NCI-H82 (cell line): ENCODE results near the gene RPS19BP1.
"Not testable (repeated sequence)": the region's sequence is repeated elsewhere in the genome, so short reads cannot be mapped to it uniquely, and the experiment has no call there.

Experiments
- DNase-seq: peaks from one replicate; lab custom pipeline; 2025; lab: John Stamatoyannopoulos, UW

Gene RPS19BP1

GRCh38 chr22:39528681-39529486 lies 3.7 kb downstream of the RPS19BP1 start:
- peak; percentile 91 for DNase-seq

GRCh38 chr22:39528080-39528661 lies 4.4 kb downstream of the RPS19BP1 start:
- DNase-seq: peak; percentile 74

GRCh38 chr22:39527481-39527961 lies 5.0 kb downstream of the RPS19BP1 start:
- peak; percentile 92 for DNase-seq

GRCh38 chr22:39526736-39527171 lies 5.8 kb downstream of the RPS19BP1 start:
- DNase-seq: peak; percentile 58

- no peak for DNase-seq
These were observed 6.9 kb downstream of the RPS19BP1 start for GRCh38 chr22:39525658-39525975.

GRCh38 chr22:39524753-39525657 lies 7.5 kb downstream of the RPS19BP1 start:
- peak; percentile 39 for DNase-seq

GRCh38 chr22:39524089-39524752 lies 8.3 kb downstream of the RPS19BP1 start:
- DNase-seq: peak; percentile 39

- peak; percentile 64 for DNase-seq
These were observed 9.8 kb downstream of the RPS19BP1 start for GRCh38 chr22:39522567-39523300.

GRCh38 chr22:39522091-39522490 lies 10.5 kb downstream of the RPS19BP1 start:
- DNase-seq: not testable (repeated sequence)

GRCh38 chr22:39521106-39521885 lies 11.3 kb downstream of the RPS19BP1 start:
- not testable (repeated sequence) for DNase-seq

GRCh38 chr22:39520226-39521105 lies 12.1 kb downstream of the RPS19BP1 start, which contains the start of gene ATF4:
ATF4 (plus strand) TSS chr22:39520562; CDS start chr22:39521446, 884 bp downstream.
- peak; percentile 94 for DNase-seq

GRCh38 chr22:39519681-39520225 lies 12.8 kb downstream of the RPS19BP1 start:
- peak; percentile 99 for DNase-seq

GRCh38 chr22:39518996-39519680 lies 13.4 kb downstream of the RPS19BP1 start:
- peak; percentile 74 for DNase-seq

GRCh38 chr22:39518144-39518786 lies 14.3 kb downstream of the RPS19BP1 start:
- DNase-seq: peak; percentile 26

GRCh38 chr22:39517470-39517869 lies 15.1 kb downstream of the RPS19BP1 start:
- no peak for DNase-seq

- DNase-seq: no peak
These were observed 17.1 kb downstream of the RPS19BP1 start for GRCh38 chr22:39515266-39516050.
